ENCODE data around the gene ANKRD34A. TPM values are rescaled to one million over a fixed set of nuclear protein-coding genes. Genes with fewer than 3 reads are reported as not detected.

The ANKRD34A gene
- polyA plus RNA-seq, 5 donors, result 0.68 to 1.5 (median 0.90) TPM

DNA sequence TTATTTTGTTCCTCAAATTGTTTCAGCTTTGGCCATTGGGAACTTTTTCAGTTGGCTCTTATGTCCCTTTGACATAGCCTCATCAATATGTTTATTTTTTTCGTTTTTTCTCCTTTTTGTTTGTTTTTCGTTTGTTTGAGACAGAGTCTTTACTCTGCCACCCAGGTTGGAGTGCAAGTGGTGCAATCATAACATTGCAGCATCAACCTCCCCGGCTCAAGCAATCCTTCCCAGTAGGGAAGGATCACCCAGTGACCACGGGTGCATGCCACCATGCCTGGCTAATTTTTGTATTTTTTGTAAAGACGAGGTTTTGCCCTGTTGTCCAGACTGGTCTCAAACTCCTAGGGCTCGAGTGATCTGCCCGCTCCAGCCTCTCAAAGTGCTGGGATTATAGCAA, 8.2 kb upstream of the ANKRD34A start:
- DNase-seq, result no peak

GRCh38 chr1:145967288-145967687, 2.9 kb upstream of the ANKRD34A start:
- no peak for DNase-seq

DNA sequence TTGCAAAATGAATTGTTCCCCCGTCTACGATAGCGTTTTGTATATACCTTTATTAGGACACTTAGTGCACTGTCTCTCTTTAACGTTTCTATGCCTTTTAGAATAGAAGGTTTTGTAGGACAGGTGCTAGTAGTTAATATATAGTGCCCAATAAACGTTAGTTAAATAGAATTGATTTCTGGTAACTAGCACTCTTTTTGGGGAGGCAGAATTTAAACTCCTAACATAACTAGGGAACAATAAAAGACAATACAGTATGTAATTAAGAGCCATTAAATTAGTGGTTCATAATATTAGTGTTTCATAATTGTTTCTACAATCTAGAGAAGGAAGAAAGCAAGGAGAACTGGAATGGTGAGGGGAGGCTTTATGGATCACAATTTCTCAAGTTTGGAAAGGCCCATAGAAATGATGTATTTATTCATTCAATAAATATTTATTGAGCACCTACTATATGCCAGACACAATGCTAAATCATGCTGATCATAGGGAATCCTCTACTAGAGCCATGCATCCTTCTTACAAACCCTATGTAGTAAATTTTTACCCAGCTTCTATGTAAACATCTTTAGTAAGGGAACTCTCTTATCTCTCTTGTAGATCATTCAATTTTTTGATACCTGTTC, 857 bp upstream of the ANKRD34A start:
- no peak for DNase-seq

GRCh38 chr1:145963265-145964019, 933 bp downstream of the ANKRD34A start:
- DNase-seq, result no peak

DNA sequence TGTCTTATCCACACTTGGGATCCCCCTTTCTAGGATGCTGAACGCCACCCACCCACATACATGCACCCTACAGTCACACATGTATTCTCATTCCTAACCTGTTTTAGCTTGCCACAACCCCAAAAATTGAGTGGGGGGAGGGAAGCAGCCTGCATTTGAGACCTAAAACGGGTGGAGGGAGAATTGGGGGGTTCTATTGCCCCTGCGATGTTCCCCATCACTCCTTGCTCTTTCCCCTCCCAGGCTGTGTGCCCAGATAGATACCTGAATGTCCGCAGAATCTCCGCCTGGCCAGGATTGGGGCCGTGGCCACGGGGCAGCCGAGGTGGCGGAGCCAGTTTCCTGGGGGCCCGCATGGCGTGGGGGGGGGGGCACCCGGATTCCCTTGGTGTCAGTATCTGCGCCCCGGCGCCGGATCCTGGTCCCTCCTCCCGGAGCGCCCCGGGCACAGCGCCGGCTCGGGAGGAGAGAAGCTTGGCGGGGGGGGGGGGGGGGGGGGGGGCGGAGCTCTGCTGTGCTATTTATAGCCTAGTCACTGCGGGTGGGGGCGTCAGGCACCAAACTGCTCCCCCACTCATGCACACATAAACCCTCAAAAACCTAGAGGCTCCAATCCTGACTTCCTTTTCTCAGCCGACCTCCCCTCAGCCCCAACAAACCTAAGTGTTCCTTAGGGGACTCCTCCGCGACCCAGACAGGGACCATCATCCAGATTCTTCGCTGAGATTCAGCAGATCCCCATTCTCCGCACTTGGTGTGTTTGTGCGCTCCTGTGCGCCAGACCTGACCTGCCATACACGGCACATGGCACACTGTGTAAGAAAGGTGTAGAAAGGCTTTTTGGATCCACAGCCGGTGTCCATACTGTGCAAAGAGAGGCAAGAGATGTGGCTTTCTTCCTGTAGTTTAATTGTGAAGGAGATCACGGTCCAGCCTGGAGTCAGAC, 1.9 kb downstream of the ANKRD34A start:
- DNase-seq, result no peak

DNA sequence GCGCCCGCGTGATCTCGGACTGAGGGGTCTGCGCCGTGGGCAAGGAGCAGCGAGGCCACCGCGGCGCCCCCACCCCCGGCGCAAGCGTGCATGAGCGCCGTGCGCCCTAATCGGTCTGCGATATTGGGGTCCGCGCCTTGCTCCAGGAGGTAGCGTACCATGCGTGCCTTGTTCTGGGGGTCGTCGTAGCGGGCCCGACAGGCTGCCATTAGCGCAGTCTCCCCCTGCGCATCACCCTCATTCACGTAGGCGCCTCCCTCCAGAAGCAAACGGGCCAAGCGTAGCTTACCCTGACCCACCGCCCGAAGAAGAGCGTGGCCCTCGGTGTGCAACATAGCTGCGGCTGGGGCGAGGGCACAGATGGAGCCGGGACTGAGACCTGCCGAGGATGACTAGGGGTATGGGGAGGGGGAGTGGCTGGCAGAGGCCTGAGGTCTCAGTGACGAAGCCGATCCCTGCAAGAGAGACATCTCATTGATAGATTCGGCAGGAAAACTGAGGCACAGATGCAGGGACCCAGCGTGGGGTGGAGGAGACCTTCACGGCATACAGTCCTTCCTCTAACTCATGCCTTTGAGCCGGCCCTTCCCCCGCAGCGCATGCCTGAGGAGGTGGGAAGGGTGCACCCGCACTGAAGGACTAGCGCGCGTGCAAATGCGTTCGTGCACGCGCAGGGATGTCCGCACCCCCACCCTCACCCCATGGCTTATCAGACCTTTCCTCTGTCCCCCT, 2.8 kb downstream of the ANKRD34A start:
- no peak for DNase-seq

GRCh38 chr1:145961109-145961424, 3.3 kb downstream of the ANKRD34A start:
- no peak for DNase-seq

- peak; percentile 82 to 88 for DNase-seq
These were observed 3.8 kb downstream of the ANKRD34A start for GRCh38 chr1:145960468-145961108.

DNA sequence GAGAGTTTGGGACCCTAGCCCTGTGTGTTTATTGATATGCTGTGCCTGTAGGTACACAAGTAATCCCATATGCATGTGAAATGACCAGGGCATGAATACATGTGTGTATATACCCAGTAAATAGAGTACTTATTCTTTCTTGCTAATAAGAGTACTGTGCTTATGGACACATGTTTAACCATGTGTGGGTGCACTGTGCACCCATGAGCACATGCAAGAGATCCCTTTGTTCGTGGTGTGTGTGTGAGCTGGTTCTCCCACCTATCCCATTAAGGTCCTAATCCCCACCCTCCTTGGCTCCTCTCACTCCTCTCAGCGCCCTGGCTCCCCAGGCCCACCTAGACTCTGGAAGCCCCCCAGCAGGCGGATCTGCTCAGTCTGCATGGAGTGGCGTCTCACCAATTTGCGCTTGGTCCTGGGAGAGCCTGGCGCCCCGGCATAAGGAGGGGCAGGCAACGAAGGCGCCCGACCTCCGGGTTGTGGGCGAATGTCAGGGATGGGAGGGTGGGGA, 4.4 kb downstream of the ANKRD34A start:
- no peak for DNase-seq

- no peak for DNase-seq
These were observed 5.0 kb downstream of the ANKRD34A start for GRCh38 chr1:145959333-145959732.

DNA sequence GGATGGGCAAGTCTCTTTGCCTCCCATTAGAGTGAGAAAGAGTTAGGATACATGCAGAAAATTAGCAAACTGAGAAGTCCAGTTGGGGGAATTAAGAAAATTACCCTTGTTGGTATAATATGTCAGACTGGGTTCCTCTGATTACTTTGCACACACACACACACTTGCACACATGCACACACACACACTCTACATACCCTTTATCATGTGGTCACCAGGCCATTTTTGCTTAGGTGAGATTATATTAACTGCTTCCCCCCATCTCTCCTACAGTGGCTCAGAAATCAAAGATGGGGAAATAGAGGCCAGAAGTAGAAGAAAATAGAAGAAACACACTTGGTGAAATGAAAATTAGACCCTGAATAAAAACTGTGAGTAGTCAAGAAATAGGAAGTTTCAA, 5.6 kb downstream of the ANKRD34A start:
- DNase-seq, result no peak

- DNase-seq, result peak; percentile 95 to 96
These were observed 6.7 kb downstream of the ANKRD34A start, which contains the start of gene LIX1L for GRCh38 chr1:145957443-145958319. Gene LIX1L (minus strand): TSS chr1:145958017. CDS start chr1:145957927, 90 bp downstream.

DNA sequence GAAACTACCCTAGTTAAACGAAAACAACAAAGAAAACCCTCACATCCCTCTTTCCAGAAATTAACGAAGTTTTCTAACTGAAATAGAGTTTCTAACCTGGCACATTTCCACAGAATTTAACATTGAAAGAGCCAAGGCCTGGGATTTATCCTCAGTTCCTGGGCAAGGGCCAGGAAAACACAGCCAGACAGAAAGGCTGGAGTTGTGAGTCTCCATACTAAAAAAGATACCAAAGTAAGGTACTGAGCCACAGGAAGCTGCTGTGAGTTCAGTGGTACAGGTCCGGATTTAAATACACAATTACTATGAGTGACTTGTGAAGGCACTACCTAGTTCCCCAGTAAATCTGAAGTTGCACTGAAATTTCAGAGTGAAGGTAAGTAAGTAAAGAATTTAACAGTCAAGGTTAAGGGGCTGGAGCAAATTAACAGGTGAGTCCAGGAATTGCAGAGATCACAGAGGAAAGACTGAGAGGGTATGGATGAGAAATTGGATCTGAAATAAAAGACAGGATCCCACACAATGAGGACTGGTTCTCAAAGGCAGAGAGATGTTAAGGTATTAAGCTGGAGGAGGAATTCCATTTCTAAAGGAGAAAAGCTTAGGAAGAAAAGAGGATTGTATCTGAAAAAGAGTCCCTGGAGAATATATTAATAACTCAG, 7.5 kb downstream of the ANKRD34A start:
- DNase-seq, result peak; percentile 18 to 64

- no peak for DNase-seq
These were observed 8.0 kb downstream of the ANKRD34A start for GRCh38 chr1:145956361-145956760.

DNA sequence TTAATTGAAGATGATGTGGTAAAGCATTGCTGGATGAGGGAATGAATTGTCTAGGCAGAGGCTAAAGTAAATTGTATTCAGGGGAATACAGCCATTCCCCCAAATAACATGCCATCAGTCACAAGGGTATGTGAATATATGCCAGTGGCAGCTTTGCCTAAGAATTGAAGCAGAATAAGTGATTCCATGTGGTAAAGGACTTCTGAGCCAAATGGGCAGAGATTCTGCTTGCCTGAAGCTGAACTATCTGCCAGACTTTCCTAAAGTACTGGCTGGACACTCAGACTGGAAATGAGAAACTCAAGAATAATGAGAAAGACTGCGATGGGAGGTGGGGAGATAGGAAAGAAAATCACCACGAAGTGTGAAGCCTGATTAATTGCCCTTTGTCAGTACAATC, 8.9 kb downstream of the ANKRD34A start:
- no peak for DNase-seq

DNA sequence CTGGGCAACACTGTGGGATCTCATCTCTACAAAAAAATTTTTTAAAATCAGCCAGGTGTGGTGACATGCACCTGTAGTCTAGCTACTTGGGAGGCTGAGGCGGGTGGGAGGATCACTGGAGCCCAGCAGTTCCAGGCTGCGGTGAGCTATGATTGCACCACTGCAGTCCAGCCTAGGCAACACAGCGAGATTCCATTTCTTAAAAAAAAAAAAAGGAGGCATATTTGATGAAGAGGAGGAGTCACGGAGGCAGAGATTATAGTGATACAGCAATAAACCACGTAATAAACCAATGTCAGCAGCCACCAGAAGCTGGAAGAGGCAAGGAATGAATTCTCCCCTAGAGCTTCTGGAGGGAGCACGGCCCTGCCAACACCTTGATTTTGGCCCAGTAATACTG, 10.5 kb downstream of the ANKRD34A start:
- DNase-seq, result no peak

- no peak for DNase-seq
These were observed 11.5 kb downstream of the ANKRD34A start for GRCh38 chr1:145952903-145953302.

DNA sequence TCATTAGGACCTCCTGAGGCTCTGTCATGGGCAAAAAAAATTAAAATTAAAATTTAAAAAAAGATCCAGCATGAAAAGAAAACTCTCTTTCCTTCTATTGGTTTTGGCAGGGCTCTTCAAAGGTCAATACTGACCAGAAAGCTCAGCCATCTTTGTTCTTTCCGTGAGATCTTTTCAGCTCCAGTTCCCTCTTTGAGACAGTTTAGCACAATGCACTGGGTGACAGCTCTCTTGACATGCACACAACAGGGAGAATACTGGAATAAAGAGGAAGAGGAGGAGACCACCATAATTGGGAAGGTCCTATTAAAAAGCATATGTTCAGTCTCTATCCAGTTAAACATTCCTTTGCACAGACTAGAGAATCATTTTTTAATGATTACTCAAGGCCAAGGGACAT, 12.8 kb downstream of the ANKRD34A start:
- DNase-seq, result no peak

- no peak for DNase-seq
These were observed 15.2 kb downstream of the ANKRD34A start for GRCh38 chr1:145949219-145949618.
